HG02943 (cell line): ENCODE measurements around the gene AHNAK.

Experiments used
- ATAC-seq: cut with Tn5 transposase; IDR thresholded peaks from one replicate; pipeline ENCODE4 v1.9.1; 2021; ENCODE audit warnings: mild to moderate bottlenecking, low read depth, moderate library complexity; ENCODE audit not compliant: unreplicated experiment

The AHNAK gene

DNA sequence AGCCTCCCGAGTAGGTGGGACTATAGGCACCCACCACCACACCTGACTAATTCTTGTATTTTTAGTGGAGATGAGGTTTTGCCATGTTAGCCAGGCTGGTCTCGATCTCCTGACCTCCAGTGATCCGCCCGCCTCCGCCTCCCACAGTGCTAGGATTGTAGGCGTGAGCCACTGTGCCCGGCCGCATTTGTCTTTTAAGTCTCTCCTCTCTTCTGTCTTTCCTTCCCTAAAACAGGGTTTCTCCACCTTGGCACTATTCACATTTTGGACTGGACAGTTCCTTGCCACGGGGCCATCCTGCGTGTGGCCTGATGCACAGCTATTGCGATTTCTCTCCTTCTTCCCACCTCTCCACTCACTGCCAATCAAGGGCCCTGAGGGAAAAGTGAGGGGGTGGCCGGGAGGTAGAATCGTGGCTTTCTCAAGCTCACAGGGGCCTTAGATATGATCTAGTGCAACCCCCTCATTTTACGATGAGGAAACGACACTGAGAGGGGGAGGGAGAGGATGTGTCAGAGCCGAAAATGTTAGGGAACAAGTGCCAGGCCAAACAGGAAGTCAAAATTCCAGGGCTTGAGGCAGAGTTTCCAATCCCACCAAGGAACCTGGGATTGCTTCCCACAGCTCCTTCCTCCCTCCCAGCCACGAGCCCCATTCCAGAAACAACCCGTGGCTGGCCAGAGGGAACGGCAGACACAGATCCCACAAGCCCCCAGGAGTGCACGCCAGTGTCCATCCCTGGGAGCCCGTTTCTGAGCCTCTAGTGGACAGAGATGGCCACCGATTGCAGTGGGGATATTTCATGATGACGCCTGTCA, 106.6 kb downstream of the AHNAK start:
- ATAC-seq = no peak

DNA sequence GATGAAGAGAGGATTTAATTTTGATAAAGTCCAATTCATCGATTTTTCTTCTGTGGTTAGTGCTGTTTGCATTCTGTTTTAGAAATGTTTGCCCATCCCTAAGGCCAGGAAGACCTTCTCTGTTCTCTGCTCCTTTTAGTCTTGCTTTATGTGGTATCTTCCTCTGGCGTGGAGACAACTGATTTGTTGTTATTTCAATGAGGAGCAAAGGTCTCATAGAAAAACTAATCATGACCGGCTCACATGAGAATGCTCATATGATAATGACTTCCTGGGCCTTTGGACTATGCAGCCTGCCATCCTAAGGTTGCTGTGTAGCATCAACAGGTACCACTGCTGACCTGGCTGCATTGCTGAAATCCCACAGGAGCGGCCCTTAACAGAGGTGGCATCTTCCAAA, 108.0 kb downstream of the AHNAK start:
- ATAC-seq = no peak

DNA sequence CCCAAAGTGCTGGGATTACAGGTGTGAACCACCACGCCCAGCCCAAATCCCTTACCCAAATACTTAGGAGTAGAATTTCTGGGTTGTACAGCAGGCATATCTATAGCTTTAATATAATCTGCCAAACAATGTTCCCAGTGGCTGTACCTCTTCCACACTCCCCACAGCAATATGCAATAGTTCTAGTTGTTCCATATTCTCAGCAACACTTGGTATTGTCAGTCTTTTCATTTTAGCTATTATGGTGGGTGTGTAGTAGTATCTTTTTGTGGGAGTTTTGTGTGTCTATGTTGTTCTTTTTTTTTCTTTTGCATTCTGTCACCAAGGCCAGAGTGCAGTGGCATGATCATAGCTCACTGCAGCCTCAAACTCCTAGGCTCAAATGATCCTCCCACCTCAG, 109.0 kb downstream of the AHNAK start:
- ATAC-seq = no peak

DNA sequence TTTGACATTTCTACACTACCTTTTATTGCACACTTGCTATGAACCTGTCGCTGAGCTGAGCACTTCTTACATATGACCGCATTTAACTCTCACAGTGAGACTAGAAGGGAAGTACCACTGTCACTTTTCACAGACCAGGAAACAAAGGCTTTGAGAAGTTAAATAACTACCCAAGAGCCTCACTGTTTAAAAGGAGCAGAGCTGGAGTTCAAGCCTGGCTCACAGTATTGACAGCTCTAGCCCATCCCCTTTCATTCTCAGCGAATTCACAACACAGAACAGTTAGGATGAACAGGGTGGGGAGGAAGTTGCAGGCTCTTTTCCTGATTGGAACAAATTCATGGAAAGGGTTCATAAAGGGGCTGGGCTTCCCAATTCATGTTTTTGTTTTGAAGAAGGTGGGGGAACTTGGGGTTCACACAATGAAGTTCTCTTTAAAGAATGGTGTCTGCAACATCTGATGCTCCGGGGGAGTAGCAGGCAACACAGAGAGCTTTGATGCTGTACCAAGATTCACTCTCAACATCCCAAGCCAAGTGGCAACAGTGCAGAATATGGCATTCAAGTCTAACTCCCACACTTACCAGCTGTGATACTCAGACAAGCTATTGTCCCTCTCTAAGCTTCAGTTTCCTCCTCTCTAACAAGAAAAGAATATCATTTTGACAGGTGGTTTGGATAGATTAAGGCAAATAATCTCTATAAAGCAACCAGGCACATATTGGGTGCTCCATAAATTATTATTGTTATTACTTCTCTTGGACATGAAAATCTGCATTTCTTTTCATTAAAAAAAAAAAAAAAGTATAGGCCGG, 110.6 kb downstream of the AHNAK start:
- no peak for ATAC-seq

DNA sequence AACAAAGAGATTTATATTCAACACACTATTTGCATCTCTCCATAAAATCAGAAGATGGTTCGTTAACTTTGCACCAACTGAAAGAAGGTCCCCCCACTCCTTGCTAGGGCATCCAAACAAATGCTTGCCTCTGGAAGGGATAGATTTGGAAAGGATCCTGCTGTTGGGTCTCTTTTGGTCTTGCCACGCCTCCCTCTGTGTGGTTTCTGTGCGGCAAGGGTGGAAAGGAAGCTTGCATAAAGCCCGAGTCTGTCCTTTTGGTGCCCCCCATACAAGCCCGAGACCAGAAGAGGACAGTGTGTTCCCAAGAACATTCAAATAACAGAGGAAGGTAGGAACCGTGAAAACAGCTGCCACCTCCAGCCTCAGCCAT, 112.7 kb downstream of the AHNAK start:
- no peak for ATAC-seq

DNA sequence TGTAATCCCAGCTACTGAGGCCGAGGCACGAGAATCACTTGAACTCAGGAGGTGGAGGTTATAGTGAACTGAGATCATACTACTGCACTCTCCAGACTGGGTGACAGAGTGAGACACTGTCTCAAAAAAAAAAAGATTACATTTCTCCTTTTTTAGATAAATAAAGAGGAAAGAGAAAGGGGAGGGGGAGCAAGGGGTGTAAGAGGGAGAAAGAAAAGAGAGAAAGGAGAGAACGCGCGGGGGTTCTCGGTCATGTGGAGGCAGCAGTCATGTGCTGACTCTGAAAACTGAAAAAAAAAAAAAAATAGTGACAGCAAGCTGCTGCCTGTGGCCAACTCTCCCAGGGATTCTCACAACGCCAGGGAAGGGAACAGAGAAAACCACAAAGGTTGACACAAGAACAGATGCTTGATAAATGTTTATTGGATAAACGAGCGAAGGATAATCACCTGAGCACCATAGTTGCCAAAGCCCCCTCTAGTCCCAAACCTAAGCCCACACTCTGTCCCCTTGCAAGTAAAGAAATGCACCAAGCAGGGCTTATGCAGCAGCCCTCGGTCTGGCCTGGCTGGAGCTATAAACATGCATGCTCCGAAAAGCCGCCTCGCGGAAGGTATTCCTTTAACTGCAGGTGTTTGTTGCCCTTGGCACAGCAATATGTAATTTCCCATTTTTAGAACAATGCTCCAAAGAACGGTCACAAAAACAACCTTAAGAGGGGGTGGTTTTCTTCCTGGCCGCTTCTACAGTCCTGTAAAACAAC, 113.3 kb downstream of the AHNAK start:
- no peak for ATAC-seq

DNA sequence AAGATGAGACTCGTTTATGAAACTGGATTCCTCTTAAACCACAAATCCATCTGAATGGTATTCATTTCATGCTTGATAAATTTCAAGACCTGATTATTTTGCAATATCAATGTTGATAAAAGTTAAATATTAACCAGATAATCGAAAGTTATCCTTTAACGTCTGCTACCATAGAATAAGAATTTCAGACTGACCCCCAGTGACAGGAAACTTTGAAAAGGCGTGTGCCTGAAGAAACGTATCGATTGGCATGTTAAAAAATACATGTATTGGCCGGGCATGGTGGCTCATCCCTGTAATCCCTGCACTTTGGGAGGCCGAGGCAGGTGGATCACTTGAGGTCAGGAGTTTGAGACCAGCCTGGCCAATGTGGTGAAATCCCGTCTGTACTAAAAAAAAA, 113.9 kb downstream of the AHNAK start:
- no peak for ATAC-seq

DNA sequence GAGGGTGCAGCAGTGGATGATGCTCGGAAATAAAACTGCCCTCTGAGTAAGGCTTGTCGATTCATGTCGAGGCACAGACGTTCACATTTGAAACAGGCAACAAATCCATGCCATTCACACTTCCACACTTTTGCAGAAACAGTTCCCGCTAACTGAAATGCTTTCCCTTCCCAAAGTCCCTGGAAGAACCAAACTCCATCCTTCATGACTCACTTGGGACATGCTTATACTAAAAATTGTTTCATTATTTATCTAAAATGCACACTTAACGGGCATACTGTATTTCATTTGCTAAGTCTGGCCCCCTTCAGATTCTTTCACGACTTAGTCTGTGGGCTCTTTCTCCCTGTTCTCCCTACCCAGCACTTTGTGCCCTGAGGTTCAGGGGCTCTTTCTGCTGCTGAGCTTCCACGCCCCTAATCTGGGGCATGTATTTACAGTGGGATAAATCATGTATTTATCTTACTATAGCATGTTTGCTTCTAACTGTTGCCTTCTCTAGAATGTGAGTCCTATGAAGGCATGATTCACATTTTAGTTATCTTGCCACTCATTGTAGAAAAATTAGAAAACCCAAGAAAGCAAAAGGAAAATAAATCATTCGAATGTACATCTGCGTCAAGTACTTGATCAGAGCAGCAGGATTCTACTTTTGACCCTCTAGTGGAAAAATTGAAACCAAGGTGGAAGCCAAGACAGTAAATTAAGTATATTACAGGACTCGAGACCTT, 115.3 kb downstream of the AHNAK start:
- ATAC-seq = no peak

DNA sequence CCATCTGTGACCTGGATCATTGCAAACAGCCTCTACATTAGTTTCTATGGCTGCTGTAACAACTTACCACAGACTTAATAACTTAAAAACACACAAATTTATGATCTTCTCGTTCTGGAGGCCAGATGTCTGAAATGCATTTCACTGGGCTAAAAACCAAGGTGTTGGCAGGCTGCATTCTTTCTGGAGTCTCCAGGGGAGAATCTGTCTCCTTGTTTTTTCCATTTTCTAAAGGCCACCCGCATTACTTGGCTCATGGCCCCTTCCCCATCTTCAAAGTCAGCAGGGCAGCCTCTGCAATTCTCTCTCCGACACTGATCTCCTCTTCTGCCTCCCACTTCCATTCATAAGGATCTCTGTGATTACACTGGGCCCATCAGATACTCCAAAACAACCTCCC, 116.2 kb downstream of the AHNAK start:
- no peak for ATAC-seq

DNA sequence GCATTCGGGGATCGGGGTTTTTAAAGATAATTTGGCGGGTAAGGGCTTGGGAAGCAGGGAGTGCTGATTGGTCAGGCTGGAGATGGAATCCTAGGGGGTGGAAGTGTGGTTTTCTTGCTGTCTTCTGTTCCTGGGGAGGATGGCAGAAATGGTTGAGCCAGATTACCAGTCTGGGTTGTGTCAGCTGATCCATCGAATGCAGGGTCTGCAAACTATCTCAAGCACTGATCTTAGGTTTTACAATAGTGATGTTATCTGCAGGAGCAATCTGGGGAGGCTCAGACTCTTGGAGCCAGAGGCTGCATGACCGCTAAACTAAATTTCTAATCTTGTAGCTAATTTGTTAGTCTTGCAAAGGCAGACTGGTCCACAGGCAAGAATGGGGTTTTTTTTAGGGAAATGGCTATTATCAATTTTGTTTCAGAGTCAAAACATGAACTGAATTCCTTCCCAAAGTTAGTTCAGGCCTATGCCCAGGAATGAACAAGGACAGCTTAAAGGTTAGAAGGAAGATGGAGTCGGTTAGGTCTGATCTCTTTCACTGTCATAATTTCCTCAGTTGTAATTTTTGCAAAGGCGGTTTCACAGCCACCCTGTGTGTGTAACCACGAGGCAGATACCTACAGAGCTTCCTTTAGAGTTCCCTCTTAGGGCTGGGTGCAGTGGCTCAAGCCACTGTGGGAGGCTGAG, 117.6 kb downstream of the AHNAK start:
- no peak for ATAC-seq

DNA sequence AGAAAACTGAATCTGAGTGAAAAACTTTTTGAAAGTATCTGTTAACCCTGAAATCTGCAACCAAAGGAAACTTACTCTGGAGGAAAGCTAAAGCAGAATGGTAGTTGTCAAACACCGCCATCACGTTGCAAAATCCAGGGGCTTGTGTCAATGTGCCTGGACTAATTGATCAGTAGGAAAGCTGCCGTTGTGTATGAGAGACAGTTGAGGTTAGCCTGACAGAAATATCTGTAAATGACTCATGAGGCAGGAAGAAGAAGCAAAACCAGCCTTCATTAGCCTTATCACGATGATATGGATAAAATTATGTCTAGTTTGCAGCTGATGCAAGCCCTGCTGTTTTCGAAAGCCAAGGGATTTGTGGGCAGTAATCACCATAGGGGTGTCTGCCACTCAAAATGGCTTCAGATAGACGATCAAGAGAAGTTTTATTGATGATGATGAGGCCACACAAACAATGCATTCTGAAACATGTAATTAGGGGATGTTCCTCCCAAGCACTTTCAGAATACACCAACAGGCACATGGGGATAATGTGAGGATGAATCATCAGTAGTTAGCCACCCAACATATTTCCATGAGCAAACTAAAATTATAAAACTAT, 118.9 kb downstream of the AHNAK start:
- no peak for ATAC-seq

DNA sequence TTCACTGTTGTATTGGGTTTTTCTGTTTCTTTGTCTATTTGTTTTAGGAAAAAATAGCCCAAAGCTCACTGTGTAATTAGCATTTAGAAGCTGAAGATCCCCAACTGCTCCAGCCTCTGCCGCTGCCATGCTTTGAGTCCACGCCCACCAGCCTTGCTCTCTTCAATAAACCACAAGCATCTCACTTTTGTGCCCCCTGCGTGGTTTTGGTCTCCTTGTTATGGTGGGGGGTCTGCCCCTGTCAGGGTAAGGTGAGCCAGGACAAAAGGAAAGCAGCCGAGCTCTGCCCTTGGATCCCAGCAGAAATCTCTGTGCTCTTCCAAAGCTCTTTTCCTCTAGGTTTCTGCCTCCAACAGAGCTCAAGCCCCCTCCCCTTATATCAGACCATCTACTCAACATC, 123.6 kb downstream of the AHNAK start:
- no peak for ATAC-seq

DNA sequence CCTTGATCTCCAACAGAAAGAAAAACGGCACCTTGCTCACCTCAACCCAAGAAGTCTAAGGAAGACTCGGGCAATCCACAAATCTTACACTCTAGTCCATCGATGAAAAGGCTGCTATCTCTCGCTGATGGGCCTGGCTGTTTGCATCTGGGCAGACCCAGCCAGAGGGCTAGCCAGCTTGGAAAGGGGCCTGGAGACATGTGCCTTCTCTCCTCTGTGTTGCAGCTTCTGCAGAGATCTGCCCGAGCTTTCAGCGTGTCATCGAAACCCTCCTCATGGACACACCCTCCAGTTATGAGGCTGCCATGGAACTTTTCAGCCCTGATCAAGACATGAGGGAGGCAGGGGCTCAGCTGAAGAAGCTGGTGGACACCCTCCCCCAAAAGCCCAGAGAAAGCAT, 124.6 kb downstream of the AHNAK start:
- no peak for ATAC-seq

DNA sequence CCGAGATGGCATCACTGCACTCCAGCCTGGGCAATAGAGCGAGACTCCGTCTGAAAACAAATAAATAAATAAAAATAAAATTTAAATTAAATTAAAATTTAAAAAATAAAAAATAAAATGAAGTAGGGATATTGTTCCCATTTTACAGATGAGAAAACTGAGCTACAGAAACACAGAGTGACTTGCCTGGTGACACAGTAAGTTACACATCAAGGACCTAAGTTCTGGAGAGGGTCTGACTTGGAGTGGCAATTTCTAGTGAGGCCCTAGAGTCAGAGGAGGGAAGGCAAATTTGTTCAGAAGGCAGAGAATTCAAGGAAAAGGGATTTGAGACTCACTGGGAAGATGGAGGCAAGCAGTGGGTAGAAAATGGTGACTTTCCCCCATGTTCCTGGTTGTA, 125.7 kb downstream of the AHNAK start:
- ATAC-seq = no peak

DNA sequence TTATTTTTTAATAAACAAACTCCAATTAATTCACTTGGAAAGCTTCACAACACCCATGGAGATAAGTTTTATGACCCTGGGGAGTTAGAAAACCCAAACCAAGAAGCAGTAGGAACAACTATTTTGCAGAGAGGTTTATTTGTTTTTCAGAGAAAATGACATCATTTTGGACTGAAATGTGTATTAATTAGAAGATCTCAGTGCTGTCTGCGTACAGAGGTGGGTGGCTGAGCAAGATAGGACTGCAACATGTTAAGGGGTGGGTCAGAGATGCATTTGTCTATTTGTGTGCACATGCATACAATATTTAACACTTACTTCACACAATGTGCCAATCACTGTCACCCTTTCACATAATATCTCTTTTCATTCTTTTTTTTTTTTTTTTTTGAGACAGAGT, 126.7 kb downstream of the AHNAK start:
- no peak for ATAC-seq

DNA sequence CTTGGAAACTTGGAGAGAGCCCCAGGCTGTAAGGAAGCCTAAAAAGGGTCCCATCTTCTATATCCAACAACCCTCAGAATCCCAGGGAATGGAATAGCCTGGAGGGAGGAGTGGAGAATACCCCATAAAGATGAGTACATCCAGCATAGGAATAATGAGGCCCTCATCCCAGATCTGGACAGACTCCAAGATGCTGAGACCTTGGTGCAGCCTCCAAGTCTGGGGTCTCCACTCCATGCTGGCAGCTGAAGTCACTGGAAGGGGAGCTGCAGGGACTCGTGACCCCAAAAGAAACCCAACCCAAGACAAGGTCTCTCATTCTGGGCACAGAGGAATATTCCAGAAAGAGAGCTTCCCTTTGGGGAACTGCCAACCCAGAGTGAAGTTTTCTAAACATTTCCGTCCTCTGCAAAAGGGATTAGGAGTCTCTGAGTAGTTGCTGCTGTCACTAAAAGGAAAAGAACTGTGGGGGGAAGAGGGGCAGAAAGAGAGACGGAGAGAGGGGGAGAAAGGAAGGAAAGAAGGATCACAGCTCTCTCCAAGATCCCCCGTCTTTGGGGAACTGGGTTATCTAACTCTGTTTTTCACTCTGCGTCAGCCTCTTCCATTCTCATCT, 127.2 kb downstream of the AHNAK start:
- ATAC-seq = no peak

DNA sequence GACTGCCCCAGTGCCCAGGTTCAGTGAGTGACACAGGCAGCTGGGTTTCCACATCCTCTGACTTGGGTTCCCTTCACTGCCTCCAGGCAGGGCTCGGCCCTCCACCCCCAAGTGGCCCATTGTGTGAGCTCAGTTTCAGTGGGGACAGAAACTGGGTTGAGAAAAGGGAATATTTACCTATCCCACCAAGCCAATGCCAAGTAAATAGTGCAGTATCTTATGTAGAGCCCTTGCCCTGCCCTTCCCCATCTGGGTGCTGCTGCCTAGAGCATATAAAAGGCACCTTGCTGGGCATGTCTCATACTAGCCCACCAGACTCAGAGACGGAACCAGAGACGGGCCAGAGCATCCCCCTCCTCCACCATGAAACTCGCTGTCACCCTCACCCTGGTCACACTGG, 127.9 kb downstream of the AHNAK start, which contains the start of gene SCGB1A1:
TSS of gene SCGB1A1 (plus strand) at position 301 of the 400 bp plus-strand sequence. CDS start at position 364, 63 bp downstream.
- ATAC-seq = no peak

DNA sequence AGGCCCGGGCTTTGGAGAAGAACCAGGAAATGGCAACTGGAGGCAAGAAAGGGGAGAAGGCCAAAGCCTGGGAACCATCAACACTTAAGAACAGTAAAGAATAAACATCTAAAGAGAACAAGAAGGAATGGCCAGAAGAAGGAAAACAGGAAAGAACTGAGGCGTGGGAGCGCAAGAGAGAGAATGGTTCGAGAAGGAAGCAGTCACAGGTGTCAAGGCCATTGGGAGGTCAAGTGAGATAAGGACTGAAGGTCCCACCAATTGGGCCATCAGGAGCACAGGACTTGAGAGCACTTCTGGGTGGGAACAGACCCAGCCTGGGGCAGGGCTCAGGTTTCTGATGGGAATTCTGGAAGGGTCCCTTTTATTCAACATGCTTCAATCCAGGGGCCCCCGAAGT, 128.5 kb downstream of the AHNAK start:
- no peak for ATAC-seq

DNA sequence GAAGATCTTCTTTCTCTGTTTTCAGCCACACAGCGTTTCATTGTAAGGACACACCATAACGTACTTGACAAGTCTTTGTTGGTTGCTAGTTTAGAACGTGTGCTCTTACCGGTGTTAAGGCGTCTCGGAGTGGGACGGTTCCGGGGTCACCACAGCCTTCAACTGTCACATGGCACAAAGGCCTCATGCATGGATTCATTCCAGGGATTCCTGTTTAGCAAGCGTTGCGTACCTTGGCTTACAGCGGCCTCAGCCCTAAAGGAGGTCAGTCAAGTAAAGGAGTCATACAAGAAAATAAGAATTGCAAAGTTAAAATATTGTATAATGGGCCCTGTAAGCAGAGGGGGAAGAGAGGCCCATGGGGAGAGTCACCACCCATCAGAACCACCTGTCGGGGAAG, 130.0 kb downstream of the AHNAK start:
- no peak for ATAC-seq
